DOHH2 (cell line): ENCODE results near the gene TFF1.

Source experiments
- EZH2phosphoT487 ChIP-seq: fragments of 200-600 bp; sonication (generic); IDR thresholded peaks from 2 replicates; pipeline ENCODE4 v1.6.1; 2017; ENCODE audit warnings: borderline replicate concordance, mild to moderate bottlenecking, antibody characterized with exemption, low read length, moderate library complexity, mixed read lengths
- TF ChIP-seq, protein P1 (sequence below): fragments of 200-600 bp; sonication (generic); IDR thresholded peaks from one replicate; pipeline ENCODE4 v1.5.1; 2014; ENCODE audit warnings: antibody characterized with exemption, mild to moderate bottlenecking, low read depth, low read length; ENCODE audit not compliant: poor library complexity, severe bottlenecking

DNA sequence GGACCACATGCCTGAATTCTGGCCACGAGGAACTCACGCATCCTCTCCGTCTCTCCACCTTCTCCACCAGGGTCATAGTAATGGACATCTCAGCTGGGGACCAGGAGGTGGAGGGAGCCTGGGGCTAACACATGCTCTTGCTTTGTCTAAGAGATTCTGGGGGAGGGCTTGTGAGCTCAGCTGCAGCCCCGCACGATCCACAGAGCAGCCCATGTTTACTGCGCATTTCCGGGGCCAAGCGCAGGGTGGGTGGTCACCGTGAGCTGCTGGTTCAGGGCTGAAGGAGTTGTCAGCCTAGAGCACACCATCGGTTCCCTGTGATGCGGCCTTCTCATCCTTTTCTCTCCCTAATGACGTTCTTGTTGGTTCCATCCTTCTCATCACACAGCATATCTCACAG, 8.1 kb downstream of the TFF1 start:
- TF ChIP-seq, protein P1, sequence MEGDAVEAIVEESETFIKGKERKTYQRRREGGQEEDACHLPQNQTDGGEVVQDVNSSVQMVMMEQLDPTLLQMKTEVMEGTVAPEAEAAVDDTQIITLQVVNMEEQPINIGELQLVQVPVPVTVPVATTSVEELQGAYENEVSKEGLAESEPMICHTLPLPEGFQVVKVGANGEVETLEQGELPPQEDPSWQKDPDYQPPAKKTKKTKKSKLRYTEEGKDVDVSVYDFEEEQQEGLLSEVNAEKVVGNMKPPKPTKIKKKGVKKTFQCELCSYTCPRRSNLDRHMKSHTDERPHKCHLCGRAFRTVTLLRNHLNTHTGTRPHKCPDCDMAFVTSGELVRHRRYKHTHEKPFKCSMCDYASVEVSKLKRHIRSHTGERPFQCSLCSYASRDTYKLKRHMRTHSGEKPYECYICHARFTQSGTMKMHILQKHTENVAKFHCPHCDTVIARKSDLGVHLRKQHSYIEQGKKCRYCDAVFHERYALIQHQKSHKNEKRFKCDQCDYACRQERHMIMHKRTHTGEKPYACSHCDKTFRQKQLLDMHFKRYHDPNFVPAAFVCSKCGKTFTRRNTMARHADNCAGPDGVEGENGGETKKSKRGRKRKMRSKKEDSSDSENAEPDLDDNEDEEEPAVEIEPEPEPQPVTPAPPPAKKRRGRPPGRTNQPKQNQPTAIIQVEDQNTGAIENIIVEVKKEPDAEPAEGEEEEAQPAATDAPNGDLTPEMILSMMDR: no peak
- no peak for TF ChIP-seq EZH2phosphoT487
